GM21529 (cell line): ENCODE results near the gene PID1.

Experiments used
- ATAC-seq: cut with Tn5 transposase; IDR thresholded peaks from one replicate; pipeline ENCODE4 v1.9.1; 2021; ENCODE audit not compliant: unreplicated experiment

The PID1 gene

GRCh38 chr2:229261599-229261998 is 9.5 kb downstream of the PID1 start:
- no peak for ATAC-seq

- no peak for ATAC-seq
These were observed 10.0 kb downstream of the PID1 start for GRCh38 chr2:229261076-229261475.

GRCh38 chr2:229257985-229258384 is 13.1 kb downstream of the PID1 start:
- ATAC-seq = no peak

DNA sequence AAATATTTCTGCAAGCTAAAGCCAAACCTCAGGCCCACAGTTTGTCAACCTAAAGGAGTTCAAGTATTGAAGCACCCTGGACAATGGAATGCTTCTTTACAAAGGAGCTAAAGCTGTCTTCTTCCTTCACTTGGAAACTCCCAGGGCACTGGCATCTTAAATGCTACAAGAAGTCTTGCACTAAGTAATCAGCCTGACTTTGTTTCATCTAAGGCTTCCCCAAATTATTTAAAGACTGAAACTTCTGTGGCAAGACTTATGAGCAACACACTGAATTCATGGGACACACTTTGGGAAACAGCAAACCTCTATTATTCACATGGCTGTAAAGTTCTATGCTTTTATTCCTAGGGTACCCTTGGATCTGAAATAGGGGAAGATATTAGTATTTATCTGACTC is 14.7 kb downstream of the PID1 start:
- no peak for ATAC-seq

GRCh38 chr2:229254206-229254605 is 16.9 kb downstream of the PID1 start:
- no peak for ATAC-seq

DNA sequence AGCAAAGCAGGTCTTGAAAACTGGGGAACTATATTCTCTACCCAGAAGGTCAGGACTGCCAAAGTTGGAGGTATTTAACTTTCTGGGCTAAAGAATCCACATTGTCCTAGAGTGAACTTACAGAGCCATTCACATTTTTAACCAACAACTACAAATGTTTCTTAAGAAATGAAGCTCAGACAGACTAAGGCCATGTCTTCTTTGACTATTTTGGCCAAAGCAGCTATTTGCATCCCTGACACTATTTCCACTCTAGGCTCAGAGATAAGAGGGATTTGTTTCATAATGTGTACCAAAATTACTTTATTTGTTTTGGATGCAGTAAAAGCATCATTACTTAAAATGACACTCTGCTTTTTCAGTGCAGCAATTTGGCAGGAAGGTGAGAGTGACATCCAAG is 18.1 kb downstream of the PID1 start:
- no peak for ATAC-seq

DNA sequence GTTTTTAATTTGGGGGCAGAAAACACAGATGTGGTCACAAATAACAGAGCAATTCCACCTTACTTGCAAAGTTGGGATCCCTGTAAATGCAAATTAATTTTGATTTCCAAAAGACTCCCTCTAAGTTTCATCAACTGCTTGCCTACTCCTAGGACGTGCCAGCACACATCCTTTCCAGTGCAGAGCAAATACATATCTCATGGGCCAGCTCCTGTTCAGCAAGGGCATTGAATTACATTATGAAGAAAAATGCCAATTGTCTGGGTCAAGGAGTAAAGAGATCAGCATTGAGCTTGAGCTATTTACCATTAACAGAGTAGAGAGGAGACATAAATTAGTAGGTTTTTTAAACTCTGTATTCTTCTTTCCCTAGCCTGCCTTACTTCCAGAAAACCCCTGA is 18.8 kb downstream of the PID1 start:
- no peak for ATAC-seq

DNA sequence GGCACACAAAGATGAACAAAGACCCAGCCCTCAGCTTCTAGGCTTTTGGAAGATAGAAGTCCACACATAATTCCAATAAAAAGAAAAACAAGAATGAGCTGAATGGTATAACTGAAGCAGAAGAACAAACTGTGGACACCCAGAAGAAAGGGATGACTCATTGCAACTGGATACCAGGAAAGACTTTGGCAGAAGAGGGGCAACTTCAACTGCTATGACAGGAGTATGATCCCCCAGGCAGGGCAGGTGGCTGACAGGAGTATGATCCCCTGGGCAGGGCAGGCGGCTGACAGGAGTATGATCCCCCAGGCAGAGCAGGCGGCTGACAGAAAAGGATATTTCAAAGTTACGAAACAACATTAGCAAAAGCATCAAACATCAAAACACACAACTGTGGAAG is 21.6 kb downstream of the PID1 start:
- ATAC-seq = no peak

DNA sequence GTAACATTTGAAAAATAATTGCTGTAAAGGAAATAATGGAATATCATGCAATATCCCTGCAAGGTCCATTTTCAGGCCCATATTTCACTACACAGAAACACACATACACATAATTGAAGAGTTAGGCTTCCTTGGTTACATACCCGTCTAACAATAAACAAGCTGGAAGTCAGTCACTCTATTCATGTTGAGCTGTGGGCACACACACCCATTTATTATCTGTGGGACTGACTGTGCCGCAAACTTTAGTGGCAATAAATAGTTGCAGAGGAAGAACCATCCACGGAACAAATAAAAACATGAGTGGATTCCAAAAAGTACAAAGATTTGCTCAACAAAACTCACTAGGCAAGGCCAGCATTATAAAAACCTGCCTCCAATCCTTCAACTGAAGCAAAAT is 24.8 kb downstream of the PID1 start:
- ATAC-seq = no peak

- ATAC-seq = no peak
These were observed 26.1 kb downstream of the PID1 start for GRCh38 chr2:229244975-229245374.

DNA sequence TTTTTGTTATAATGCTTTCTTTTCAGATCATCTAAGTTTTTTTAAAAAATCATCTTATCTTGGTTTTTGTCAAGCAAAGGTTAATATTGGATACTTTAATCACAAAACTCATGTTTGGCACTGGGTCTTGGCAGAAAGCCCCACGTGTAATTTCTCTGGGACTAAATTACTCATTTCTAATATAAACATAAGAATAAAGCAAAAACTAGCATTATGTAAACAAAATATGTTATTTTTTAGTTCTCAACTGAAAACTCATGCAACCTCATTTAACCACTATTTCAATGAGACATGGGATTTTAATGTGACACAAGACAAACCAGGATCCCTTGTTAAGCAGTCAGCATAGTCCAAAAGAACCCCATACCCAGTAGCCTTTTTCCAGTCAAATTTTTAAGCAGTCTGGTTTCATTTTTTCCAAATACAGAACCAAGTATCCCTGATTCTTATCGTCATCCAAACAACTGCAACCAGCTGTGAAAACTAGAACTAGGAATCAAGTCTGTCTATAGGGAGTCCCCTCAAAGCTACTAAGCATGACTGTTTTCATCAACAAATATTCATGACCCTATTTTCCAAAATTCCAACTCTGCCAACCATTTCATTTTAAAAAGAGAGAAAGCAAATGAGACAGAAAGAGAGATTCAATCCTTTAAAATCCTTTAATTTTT is 27.1 kb downstream of the PID1 start:
- ATAC-seq = no peak

DNA sequence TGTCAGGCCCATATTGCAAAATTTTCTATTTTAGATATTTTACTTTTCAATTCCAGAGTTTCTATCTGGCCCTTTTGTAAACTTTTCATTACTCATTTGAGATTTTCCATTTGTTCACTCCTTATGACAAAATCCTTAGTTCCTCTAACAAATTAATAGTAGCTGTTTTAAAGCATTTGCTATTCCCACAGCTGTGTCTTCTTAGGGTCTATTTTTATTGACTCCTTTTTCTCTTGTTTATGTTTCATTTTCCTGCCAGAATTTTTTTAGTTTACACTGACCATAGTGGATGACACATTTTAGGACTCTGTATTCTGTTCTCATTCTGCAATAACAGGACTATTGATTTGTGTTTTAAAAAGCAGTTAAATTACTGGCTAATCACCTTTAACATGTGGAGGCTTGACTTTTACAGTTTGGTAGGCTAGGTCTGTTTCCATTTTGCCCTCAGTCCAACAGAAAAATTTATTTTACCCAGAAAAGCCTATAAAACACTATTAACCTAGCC is 30.0 kb downstream of the PID1 start:
- ATAC-seq = no peak

GRCh38 chr2:229239021-229239420 is 32.1 kb downstream of the PID1 start:
- no peak for ATAC-seq

GRCh38 chr2:229237270-229237669 is 33.8 kb downstream of the PID1 start:
- no peak for ATAC-seq

DNA sequence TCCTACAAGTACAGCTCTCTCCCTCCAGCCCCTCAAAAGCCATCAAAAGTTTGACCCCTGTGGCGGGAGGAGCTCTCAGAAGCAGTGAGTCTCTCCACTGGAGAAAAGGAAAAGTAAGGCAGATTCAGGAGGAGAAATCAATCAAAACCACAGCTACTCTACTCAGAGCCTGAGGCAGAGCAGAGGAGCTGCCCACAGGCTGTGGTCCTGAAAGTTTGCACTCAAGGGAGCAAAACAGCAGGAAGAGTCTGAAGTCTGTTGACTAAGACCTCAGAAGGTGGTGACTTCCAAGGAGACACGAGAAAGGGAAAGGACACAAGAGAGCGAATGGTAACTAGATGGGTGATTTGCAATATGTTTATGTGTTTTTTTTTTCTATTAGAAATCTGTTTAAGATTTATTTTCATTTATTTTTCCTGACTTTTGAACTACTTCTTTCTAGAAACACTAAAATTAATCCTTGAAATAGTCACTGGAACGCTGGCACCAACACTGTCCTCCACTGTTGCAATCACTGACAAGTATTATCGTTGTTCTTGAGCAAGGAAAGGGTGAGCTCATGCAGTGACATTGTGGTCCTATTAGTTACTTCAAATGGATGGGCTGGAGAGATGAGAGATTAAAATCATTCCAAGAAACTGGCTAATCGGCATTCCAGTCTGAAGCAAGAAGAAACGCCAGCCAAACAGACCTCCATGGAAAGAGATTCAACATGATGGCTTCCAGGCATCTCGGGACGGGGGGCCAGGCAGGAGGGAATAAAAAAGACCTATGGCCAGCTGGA is 35.8 kb downstream of the PID1 start:
- ATAC-seq = no peak

DNA sequence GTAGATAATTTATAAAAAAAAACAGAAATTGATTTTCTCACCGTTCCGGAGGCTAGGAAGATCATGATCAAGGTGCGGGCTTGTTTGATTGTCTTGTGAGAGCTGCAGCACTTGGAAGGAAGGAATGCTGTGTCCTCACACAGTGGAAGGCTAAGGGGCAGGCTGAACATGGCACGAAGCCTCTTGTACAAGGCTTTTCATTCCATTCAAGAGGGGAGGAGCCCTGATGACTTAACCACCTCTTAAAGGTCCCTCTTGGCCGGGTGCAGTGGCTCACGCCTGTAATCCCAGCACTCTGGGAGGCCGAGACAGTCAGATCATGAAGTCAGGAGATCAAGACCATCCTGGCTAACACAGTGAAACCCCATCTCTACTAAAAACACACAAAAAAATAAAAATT is 39.2 kb downstream of the PID1 start:
- no peak for ATAC-seq

GRCh38 chr2:229231328-229231868 is 39.7 kb downstream of the PID1 start:
- ATAC-seq = no peak

GRCh38 chr2:229230911-229231310 is 40.2 kb downstream of the PID1 start:
- ATAC-seq = no peak

GRCh38 chr2:229230256-229230655 is 40.8 kb downstream of the PID1 start:
- ATAC-seq = no peak

- ATAC-seq = no peak
These were observed 44.7 kb downstream of the PID1 start for GRCh38 chr2:229226382-229226781.

DNA sequence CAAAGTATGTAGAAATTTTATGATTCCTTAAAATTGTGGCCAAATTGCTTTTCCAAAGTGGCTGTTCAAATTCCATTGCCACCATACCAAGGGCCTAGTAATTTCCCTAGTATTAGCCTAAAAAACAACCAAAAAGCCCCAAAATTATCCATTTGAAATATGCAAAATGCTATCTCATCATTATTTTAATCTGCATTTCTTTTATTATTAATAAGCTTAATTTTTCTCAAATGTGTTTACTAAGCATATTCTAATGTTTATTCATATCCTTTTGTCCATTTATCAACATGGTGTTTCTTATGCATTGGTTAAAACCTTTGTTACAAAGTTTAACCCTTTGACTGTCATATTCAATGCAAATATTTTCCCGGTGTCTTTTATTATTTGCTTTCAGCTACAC is 48.0 kb downstream of the PID1 start:
- no peak for ATAC-seq

DNA sequence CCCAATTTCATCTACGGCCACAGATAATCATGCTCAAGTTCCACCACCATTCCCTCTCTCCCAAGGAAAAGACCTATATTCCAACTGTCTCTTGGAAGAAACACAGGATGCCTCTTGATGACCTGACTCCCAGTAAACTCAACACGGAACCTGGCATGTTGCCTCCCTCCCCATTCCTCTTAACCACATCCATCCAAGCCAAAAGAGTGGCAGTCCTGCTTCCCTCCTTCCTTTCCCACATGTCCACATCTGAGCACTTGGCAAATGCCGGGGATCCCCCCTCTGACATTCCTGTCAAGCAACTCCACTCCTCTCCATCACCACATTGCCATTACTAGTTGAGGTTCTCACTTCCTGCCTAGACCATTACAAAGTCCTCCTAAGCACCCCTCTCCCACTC is 49.4 kb downstream of the PID1 start:
- ATAC-seq = no peak
